Left colon (tissue), 2 donors: ENCODE data around the gene ZNF30. TPM values are rescaled to one million over a fixed set of nuclear protein-coding genes. Genes with fewer than 3 reads are reported as not detected.
"Not testable (repeated sequence)": the region's sequence is repeated elsewhere in the genome, so short reads cannot be mapped to it uniquely, and the experiment has no call there.

ENCODE experiments used
- ATAC-seq: fragments of 200-7000 bp; cut with Tn5 transposase; one replicate; pipeline ENCODE4 v1.9.1; 2020; ENCODE audit warnings: mild to moderate bottlenecking, moderate library complexity
- DNase-seq, 2 donors: peaks; one replicate each; pipeline ENCODE4 v3.0.0-alpha.2; 2020
- intact Hi-C, 2 donors: fragments of 100-400 bp; cut with DNase I in 1 of 2; cut with micrococcal nuclease in 1 of 2; formaldehyde crosslinking; loops; one replicate each; pipeline versions ENCODE4 v1.11.2 to v1.14.0; 2022; cut with DNase I, micrococcal nuclease
- total RNA-seq, 2 donors: library from RNA; stranded (reverse); fragmentation: NEBNext Ultra II Directional; extraction: Animal tissue kit (Norgen Biotek cat#: 25700); gene quantifications; one replicate each; pipeline ENCODE4 v1.2.1, GENCODE V29; 2021
- donor health status: DM: no; HTN: no; CAD: no.
- donor health status: DM: yes; HTN: yes; CAD: no.

Gene ZNF30
- total RNA-seq, 2 donors from 2014 or later, result 2.2 to 2.7 TPM

DNA sequence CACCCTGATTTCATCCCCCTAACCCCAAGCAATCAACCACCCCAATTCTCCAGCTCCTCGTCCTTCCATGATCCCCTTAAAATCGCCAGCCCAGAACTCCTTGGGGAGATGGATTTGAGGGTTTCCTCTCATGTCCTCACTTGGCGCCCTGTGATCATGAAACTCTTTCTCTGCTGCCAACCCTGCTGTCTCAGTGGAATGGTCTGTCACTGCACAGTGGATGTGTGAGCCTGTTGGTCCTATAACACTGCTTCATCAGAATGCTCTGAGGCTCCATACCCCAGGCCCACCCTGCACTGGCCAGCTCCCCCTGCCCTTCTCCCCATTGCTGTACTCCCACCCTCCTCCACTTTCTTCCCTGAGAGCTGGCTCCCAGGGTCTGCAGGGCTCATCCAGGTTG is 49.9 kb downstream of the ZNF30 start:
- intact Hi-C loops, result no loop called here

GRCh38 chr19:34979819-34980640 is 53.3 kb downstream of the ZNF30 start:
- no peak for ATAC-seq
- DNase-seq, result no peak
- intact Hi-C loops, result no loop called here

More for the DNA sequence above, 49.9 kb downstream of the ZNF30 start:
- DNase-seq (no peak), ATAC-seq (no peak)

GRCh38 chr19:34982275-34982674 is 55.6 kb downstream of the ZNF30 start:
- intact Hi-C loops, result no loop called here
- DNase-seq (no peak), ATAC-seq (no peak)

DNA sequence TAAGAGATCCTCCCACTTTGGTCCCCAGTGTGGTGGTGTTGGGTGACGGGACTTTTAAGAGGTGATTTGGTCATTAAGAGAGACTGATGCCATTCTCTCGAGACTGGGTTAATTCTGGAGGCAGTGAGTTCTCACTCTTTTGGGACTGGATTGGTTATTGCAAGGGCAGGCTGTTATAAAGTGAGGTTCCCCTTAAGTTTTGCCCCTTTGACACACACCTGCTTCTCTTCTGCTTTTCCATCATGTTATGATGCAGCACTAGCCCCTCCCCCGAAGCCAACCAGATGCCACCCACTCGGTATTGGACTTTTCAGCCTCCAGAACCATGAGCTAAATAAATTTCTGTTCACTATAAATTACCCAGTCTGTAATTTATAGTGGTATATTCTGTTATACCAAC is 57.1 kb downstream of the ZNF30 start:
- intact Hi-C loops, result no loop called here
- ATAC-seq, result no peak
- no peak for DNase-seq

GRCh38 chr19:34984287-34984686 is 57.6 kb downstream of the ZNF30 start:
- no peak for DNase-seq
- intact Hi-C loops, result no loop called here
- ATAC-seq, result no peak

DNA sequence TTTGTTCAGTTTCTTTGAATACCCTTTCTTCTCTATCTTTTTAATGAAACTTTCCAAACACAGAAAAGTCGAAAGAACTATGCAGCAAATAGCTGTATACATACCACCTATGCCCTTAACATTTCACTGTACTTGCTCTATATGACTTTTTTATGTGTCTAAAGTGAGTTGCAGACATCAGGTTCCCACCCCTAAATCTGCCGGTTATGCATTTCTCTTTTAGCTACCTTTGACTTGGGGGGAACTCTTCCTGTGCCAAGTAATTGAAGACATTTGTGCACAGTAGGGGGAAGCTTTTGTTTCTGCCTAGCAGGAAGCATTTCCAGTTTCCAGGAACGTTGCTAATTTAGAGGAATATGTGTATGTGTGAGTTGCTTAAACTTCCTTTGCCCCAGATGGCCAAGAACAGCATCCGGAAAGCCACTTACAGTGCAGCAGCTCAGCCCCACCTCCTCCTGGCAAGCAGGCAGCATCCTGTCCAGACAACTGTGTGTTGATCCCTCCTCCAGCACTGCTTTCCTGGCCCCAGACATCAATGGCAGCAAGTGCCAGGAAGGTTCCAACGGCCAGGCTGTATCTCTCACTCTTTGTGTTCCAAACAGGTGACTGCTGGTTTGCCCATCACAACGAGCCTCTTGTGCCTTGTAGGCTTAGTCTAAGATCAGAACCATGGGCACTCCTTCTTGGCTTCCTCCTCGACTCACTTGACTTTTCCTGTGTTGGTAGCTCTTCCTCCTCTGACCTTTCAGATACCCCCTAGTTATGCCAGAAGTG is 58.7 kb downstream of the ZNF30 start:
- intact Hi-C loops, result no loop called here
- ATAC-seq (peak; percentile 78), DNase-seq (peak in 1 of 2 donors; percentile 44)

- DNase-seq (no peak), ATAC-seq (no peak)
- intact Hi-C loops, result no loop called here
Observed at GRCh38 chr19:34988119-34988518, 61.4 kb downstream of the ZNF30 start.

DNA sequence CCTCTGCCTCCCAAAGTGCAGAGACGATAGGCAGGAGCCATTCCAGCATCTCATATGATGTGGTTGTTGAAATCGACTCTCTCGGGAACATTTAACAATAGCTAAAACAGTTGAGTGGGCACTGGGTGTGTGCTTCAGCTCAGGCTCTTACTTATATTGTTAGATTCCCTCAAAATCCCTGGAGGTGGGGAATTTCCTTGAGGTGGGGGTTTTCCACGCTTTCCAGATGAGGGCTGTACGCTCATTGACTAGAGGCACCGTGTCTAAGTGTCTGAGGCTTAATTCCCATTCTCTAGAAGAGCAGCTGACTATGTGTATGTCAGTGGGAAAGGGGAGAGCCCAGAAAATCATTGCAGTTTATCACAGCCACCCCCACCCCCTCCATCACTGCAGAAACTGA is 62.6 kb downstream of the ZNF30 start:
- ATAC-seq (no peak), DNase-seq (no peak)
- intact Hi-C loops, result no loop called here

- intact Hi-C loops, result no loop called here
- DNase-seq (no peak), ATAC-seq (no peak)
Observed at GRCh38 chr19:34990578-34991192, 64.0 kb downstream of the ZNF30 start.

GRCh38 chr19:34991542-34992333 is 65.0 kb downstream of the ZNF30 start:
- intact Hi-C loops, result no loop called here
- DNase-seq (no peak), ATAC-seq (no peak)

- DNase-seq, ATAC-seq, intact Hi-C loops: not testable (repeated sequence)
Observed at GRCh38 chr19:34992582-34992981, 65.9 kb downstream of the ZNF30 start.

GRCh38 chr19:34994286-34994642 is 67.6 kb downstream of the ZNF30 start:
- DNase-seq (no peak), ATAC-seq (no peak)
- intact Hi-C loops, result no loop called here

Other genes with a start within 250 kb of the ZNF30 start
- gene SCGB2B2, start 249.7 kb upstream of the ZNF30 start, total RNA-seq, result under 1 TPM; 0.59 to 0.61 TPM
- 10 to 100 TPM; 14.6 to 15.4 TPM for gene ZNF302, start 249.2 kb upstream of the ZNF30 start, total RNA-seq
- 10 to 100 TPM in 1 of 2 donors, 1 to 10 TPM in 1; 8.4 to 10.1 TPM for gene ZNF181, start 192.7 kb upstream of the ZNF30 start, total RNA-seq
- gene ZNF599, start 153.7 kb upstream of the ZNF30 start, total RNA-seq, result 1 to 10 TPM; 3.6 to 3.8 TPM
- gene ZNF792, start 37.3 kb downstream of the ZNF30 start, total RNA-seq, result 1 to 10 TPM; 5.8 to 6.4 TPM
- 10 to 100 TPM; 17.1 to 32.3 TPM for gene GRAMD1A, start 73.4 kb downstream of the ZNF30 start, total RNA-seq
- 1 to 10 TPM; 2.2 to 4.1 TPM for gene SCN1B, start 103.6 kb downstream of the ZNF30 start, total RNA-seq
- 1 to 10 TPM in 1 of 2 donors, under 1 TPM in 1; 0.95 to 1.1 TPM for gene HPN, start 114.8 kb downstream of the ZNF30 start, total RNA-seq
- gene FXYD3, start 188.9 kb downstream of the ZNF30 start, total RNA-seq, result 1,000 to 10,000 TPM; 4,169 to 4,218 TPM
- gene LGI4, start 208.2 kb downstream of the ZNF30 start, total RNA-seq, result 10 to 100 TPM in 1 of 2 donors, 1 to 10 TPM in 1; 9.7 to 14.2 TPM
- 10 to 100 TPM in 1 of 2 donors, 1 to 10 TPM in 1; 7.7 to 30.3 TPM for gene FXYD1, start 211.9 kb downstream of the ZNF30 start, total RNA-seq
- gene FXYD7, start 216.4 kb downstream of the ZNF30 start, total RNA-seq, result not detected
- 10 to 100 TPM; 14.9 to 18.3 TPM for gene FXYD5, start 227.8 kb downstream of the ZNF30 start, total RNA-seq